Measurements from ENCODE around the gene PGLYRP2. TPM values are rescaled to one million over a fixed set of nuclear protein-coding genes. Genes with fewer than 3 reads are reported as not detected.

The PGLYRP2 gene
- total RNA-seq, 1 experiment from 2014 or later, result not detected

- Histone ChIP-seq H3K27ac (ENCODE audit: low read length) (no peak overlapping the region), H3K27me3 (ENCODE audit: low read length) (no peaks in the 10 kb centered on the region), H3F3A (ENCODE audit: low read length, unreplicated experiment) (no peaks in the 10 kb centered on the region), H3K9me2 (replicated peaks; ENCODE audit: low read length) (no peaks in the 10 kb centered on the region), H3K4me3 (ENCODE audit: low read length) (no peak overlapping the region), H2AFZ (ENCODE audit: low read length) (no peak overlapping the region), H3K36me3 (ENCODE audit: low read depth, low read length) (peaks cover 39% of the 10 kb centered on the region), H3K9ac (ENCODE audit: low read length) (no peak overlapping the region), H3K79me2 (ENCODE audit: low read length) (peaks cover 25% of the 10 kb centered on the region), H4K20me1 (ENCODE audit: low read length) (peaks cover 20% of the 10 kb centered on the region), H3K9me3 (ENCODE audit: low read length) (no peaks in the 10 kb centered on the region), H3K4me2 (ENCODE audit: low read length) (no peak overlapping the region), H3K4me1 (ENCODE audit: insufficient read depth, low read length) (peaks cover 23% of the 10 kb centered on the region)
- intact Hi-C loops (cut with micrococcal nuclease), result no loop called here
- CTCF ChIA-PET, result no interaction called here
- BruUV-seq (replicated peaks), result no TSS peak
- no peak for TF ChIP-seq EZH2 (IDR thresholded peaks at IDR 0.05; ENCODE audit: low read length, unreplicated experiment)
- no peak for TF ChIP-seq EZH2phosphoT487 (IDR thresholded peaks at IDR 0.05; ENCODE audit: borderline replicate concordance, low read length)
- ATAC-seq (no peak), DNase-seq (no peak)
- POLR2A ChIA-PET (ENCODE audit: unreplicated experiment), result interaction anchor here (0.6 kb wide), 1 partner anchor 11 kb away, joined by 6 read pairs; no protein-coding TSS in a partner anchor
Observed at GRCh38 chr19:15421136-15421695, 58.1 kb downstream of the PGLYRP2 start.

DNA sequence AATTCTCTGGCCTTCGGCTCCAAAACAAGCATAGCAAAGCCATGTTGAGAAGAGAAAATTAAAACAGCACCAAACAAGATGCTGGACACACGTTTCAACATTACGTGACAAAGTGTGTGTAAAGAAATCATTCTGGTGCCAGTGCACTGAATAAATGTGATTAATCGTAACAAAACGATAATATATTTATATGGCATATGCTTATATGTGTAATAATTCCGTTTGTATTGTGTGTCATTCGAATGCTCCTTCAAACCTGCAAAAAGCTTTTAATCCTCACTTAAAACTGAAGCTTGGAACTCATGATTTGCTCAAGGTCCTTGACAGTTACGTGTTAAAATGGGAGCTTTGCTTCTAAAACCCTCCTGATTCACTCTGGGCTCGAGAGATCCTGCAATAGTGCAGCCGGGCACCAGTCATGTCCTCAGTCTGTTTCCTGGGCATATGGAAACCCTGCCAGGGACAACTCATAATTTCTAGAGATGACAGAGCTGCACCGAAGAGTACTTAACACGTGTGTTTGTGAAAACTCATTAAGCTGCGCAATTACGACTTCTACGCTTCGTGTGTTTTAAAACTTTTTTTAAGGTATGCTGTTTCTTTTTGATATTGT lies 59.8 kb downstream of the PGLYRP2 start:
- Histone ChIP-seq H3K9me2 (replicated peaks; ENCODE audit: low read length) (no peaks in the 10 kb centered on the region), H3K36me3 (ENCODE audit: low read depth, low read length) (peaks cover 33% of the 10 kb centered on the region), H3K27me3 (ENCODE audit: low read length) (no peaks in the 10 kb centered on the region), H2AFZ (ENCODE audit: low read length) (peak overlapping the region; percentile 49; the same call in 1 of the 2 replicates), H3K79me2 (ENCODE audit: low read length) (peaks cover 42% of the 10 kb centered on the region), H3K4me2 (ENCODE audit: low read length) (peak overlapping the region; percentile 89), H3K9ac (ENCODE audit: low read length) (peak overlapping the region; percentile 33; the same call in 1 of the 2 replicates), H4K20me1 (ENCODE audit: low read length) (peaks cover 24% of the 10 kb centered on the region), H3F3A (ENCODE audit: low read length, unreplicated experiment) (no peaks in the 10 kb centered on the region), H3K4me1 (ENCODE audit: insufficient read depth, low read length) (peaks cover 23% of the 10 kb centered on the region), H3K9me3 (ENCODE audit: low read length) (no peaks in the 10 kb centered on the region), H3K27ac (ENCODE audit: low read length) (0 out of 2 replicates have a peak overlapping the region, but pooled peaks have one; percentile 11), H3K4me3 (ENCODE audit: low read length) (peak overlapping the region; percentile 97)
- DNase-seq, result peak; percentile 43
- ChIA-PET CTCF (interaction anchor here (1.8 kb wide), 1 partner anchor 136 kb away, joined by 15 read pairs; no protein-coding TSS in a partner anchor), POLR2A (ENCODE audit: unreplicated experiment) (interaction anchor here (0.6 to 1.5 kb wide), 6 partner anchors 9 to 281 kb away, joined by 3 to 23 read pairs (median 5); partner anchors contain the start of gene AKAP8)
- no peak for TF ChIP-seq EZH2 (IDR thresholded peaks at IDR 0.05; ENCODE audit: low read length, unreplicated experiment)
- TF ChIP-seq CTCF (conservative IDR thresholded peaks at IDR 0.05; ENCODE audit: low read depth, low read length), result peak; percentile 16; the same call in 1 of the 2 replicates
- intact Hi-C loops (cut with micrococcal nuclease), result loop anchor here (1.0 to 10.0 kb wide), 3 partner anchors 40 to 155 kb away; partner anchors contain the start of gene AKAP8
- no TSS peak for BruUV-seq (replicated peaks)
- peak; percentile 21 for ATAC-seq

Small RNAs within 50 kb of the gene (microRNA-seq; reads per million reads assigned to microRNA genes)
- gene MIR1470 (ENCODE audit: unreplicated experiment), result not detected

Other genes starting within 250 kb of the PGLYRP2 start
- not detected in 2 replicates for gene EPHX3, start 247.1 kb downstream of the PGLYRP2 start, total RNA-seq (2014; rRNA removed)
- gene BRD4, start 147.0 kb downstream of the PGLYRP2 start, total RNA-seq (2014; rRNA removed), result 20.9 and 46.4 TPM in 2 replicates
- 36.3 and 48.0 TPM in 2 replicates for gene AKAP8, start 99.7 kb downstream of the PGLYRP2 start, total RNA-seq (2014; rRNA removed)
- gene AKAP8L, start 60.5 kb downstream of the PGLYRP2 start, total RNA-seq (2014; rRNA removed), result 97.9 and 137 TPM in 2 replicates
- gene WIZ, start 29.5 kb downstream of the PGLYRP2 start, total RNA-seq (2014; rRNA removed), result 30.9 and 35.1 TPM in 2 replicates
- gene RASAL3, start 15.0 kb downstream of the PGLYRP2 start, total RNA-seq (2014; rRNA removed), result not detected in 2 replicates
- 0.07 TPM in 1 of 2 replicates, not detected in the other for gene CYP4F22, start 29.0 kb upstream of the PGLYRP2 start, total RNA-seq (2014; rRNA removed)
- not detected in 2 replicates for gene CYP4F8, start 135.7 kb upstream of the PGLYRP2 start, total RNA-seq (2014; rRNA removed)
- not detected in 2 replicates for gene CYP4F3, start 161.4 kb upstream of the PGLYRP2 start, total RNA-seq (2014; rRNA removed)
- not detected in 2 replicates for gene CYP4F12, start 193.6 kb upstream of the PGLYRP2 start, total RNA-seq (2014; rRNA removed)
- gene OR10H2, start 248.5 kb upstream of the PGLYRP2 start, total RNA-seq (2014; rRNA removed), result not detected in 2 replicates

Measured in PC-3 (cell line).